Smooth muscle cell (in vitro differentiated cells): ENCODE measurements around the gene CERCAM. TPM values are rescaled to one million over a fixed set of nuclear protein-coding genes. Genes with fewer than 3 reads are reported as not detected.

Source experiments
- DNase-seq: peaks from one replicate; lab custom pipeline; 2025; ENCODE audit not compliant: unreplicated experiment; lab: John Stamatoyannopoulos, UW
- H2AFZ ChIP-seq: fragments of 200-600 bp; sonication (generic); 2 replicates; pipeline ENCODE4 v1.6.0; 2016; ENCODE audit warnings: antibody characterized with exemption, low read depth, mild to moderate bottlenecking
- H3F3A ChIP-seq: fragments of 200-600 bp; sonication (generic); 2 replicates; pipeline ENCODE4 v1.6.0; 2017; ENCODE audit warnings: antibody characterized with exemption, low read depth
- H3K27ac ChIP-seq: fragments of 200-600 bp; sonication (generic); 2 replicates; pipeline ENCODE4 v1.5.1; 2016; ENCODE audit warnings: low read depth, mild to moderate bottlenecking
- H3K27me3 ChIP-seq: fragments of 200-600 bp; sonication (generic); 2 replicates; pipeline ENCODE4 v1.6.1; 2016; ENCODE audit warnings: low read depth, mild to moderate bottlenecking
- H3K36me3 ChIP-seq: fragments of 200-600 bp; sonication (generic); 2 replicates; pipeline ENCODE4 v1.5.1; 2016; ENCODE audit warnings: low read depth
- H3K4me1 ChIP-seq: fragments of 200-600 bp; sonication (generic); 2 replicates; pipeline ENCODE4 v1.5.1; 2016; ENCODE audit warnings: low read depth
- H3K4me2 ChIP-seq: fragments of 200-600 bp; sonication (generic); 2 replicates; pipeline ENCODE4 v1.6.0; 2016; ENCODE audit warnings: mild to moderate bottlenecking
- H3K4me3 ChIP-seq: fragments of 200-600 bp; sonication (generic); 2 replicates; pipeline ENCODE4 v1.5.1; 2016; ENCODE audit warnings: mild to moderate bottlenecking
- H3K79me2 ChIP-seq: fragments of 200-600 bp; sonication (generic); 2 replicates; pipeline ENCODE4 v1.6.0; 2016; ENCODE audit warnings: low read depth, mild to moderate bottlenecking
- H3K9ac ChIP-seq: fragments of 200-600 bp; sonication (generic); 2 replicates; pipeline ENCODE4 v1.6.0; 2016; ENCODE audit warnings: low read depth
- H3K9me3 ChIP-seq: fragments of 200-600 bp; sonication (generic); replicated peaks from 2 replicates; pipeline ENCODE4 v1.5.1; 2016; ENCODE audit warnings: low read depth
- H4K20me1 ChIP-seq: fragments of 200-600 bp; sonication (generic); 2 replicates; pipeline ENCODE4 v1.6.0; 2016; ENCODE audit warnings: low read depth
- WGBS: methylation state at CpG from one replicate; pipeline ENCODE4 v1.1.7; 2016; ENCODE audit warnings: low lambda C conversion rate; 5-methylcytosine and 5-hydroxymethylcytosine counted together
- polyA plus RNA-seq: library from polyadenylated mRNA; unstranded; fragments of >200 nt; fragmentation: Nextera tagmentation; extraction: Ambion mirVana; gene quantifications from 2 replicates; pipeline ENCODE4 v1.2.1, GENCODE V29; 2016
- total RNA-seq: library from RNA; depleted of rRNA; stranded (reverse); fragments of >200 nt; gene quantifications from 2 replicates; pipeline ENCODE4 v1.2.3, GENCODE V29; 2014
- TF ChIP-seq, protein P1 (sequence below): fragments of 200-600 bp; sonication (generic); IDR thresholded peaks from 2 replicates; pipeline ENCODE4 v1.5.1; 2017; ENCODE audit warnings: borderline replicate concordance, mild to moderate bottlenecking, antibody characterized with exemption; ENCODE audit not compliant: insufficient read depth, poor library complexity, severe bottlenecking

The CERCAM gene
- total and polyA plus RNA-seq, 2 experiments from 2014 or later, result 129 to 357 TPM

DNA sequence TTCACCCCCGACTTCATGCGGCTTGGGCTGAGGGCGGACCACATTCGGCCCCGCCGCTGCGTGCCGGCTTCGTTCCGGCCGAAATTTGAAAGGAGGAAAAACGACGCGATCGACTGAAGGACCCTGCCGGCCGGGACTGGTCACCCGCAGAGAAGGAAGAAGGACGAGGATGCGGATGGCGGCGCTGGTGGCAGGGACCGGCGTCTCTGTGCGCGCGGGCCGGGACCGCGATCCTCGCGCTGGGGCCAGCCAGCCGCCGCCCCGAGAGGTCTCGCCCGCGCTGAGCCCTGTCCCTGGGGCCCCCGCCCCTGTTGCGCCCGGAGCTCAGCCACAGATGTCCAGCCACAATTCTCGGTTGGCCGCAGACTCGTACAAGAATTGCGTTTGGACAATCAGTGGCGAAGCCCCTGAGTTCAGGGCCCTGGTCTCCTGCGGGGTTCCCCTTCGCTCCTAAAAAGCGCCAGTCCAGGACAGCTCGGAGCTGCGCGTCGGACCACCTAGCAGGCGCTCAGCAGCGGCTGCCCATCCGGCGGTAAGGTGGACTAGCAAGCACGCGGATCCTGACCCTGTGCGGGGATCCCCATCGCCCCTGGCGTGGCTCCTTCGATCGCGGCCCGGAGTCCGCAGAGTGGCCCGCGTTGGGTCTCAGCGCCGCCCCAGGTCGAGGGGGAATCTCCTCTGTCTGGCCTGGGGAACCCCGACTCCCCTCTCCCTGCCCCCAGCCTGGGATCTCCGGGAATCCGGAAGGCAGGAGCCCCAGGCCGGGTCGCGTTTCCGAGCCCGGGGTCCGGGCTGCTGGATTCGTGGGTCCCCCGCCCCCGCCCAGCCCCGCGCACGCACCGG lies 28.1 kb upstream of the CERCAM start:
- Histone ChIP-seq H3K9me3 (no peaks in the 10 kb centered on the region), H3K27me3 (peaks cover 91% of the 10 kb centered on the region), H3K4me1 (peaks cover 19% of the 10 kb centered on the region), H3K4me3 (peak overlapping the region; percentile 8), H3K27ac (no peak overlapping the region), H3K9ac (no peak overlapping the region), H2AFZ (no peak overlapping the region), H4K20me1 (peaks cover 53% of the 10 kb centered on the region), H3K79me2 (no peaks in the 10 kb centered on the region), H3F3A (no peaks in the 10 kb centered on the region), H3K36me3 (peaks cover 3% of the 10 kb centered on the region), H3K4me2 (peak overlapping the region; percentile 76)
- no peak for DNase-seq
- WGBS, result 4% methylated on average over 77 of the region's 88 CpGs
- TF ChIP-seq, protein P1, sequence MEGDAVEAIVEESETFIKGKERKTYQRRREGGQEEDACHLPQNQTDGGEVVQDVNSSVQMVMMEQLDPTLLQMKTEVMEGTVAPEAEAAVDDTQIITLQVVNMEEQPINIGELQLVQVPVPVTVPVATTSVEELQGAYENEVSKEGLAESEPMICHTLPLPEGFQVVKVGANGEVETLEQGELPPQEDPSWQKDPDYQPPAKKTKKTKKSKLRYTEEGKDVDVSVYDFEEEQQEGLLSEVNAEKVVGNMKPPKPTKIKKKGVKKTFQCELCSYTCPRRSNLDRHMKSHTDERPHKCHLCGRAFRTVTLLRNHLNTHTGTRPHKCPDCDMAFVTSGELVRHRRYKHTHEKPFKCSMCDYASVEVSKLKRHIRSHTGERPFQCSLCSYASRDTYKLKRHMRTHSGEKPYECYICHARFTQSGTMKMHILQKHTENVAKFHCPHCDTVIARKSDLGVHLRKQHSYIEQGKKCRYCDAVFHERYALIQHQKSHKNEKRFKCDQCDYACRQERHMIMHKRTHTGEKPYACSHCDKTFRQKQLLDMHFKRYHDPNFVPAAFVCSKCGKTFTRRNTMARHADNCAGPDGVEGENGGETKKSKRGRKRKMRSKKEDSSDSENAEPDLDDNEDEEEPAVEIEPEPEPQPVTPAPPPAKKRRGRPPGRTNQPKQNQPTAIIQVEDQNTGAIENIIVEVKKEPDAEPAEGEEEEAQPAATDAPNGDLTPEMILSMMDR, result no peak

DNA sequence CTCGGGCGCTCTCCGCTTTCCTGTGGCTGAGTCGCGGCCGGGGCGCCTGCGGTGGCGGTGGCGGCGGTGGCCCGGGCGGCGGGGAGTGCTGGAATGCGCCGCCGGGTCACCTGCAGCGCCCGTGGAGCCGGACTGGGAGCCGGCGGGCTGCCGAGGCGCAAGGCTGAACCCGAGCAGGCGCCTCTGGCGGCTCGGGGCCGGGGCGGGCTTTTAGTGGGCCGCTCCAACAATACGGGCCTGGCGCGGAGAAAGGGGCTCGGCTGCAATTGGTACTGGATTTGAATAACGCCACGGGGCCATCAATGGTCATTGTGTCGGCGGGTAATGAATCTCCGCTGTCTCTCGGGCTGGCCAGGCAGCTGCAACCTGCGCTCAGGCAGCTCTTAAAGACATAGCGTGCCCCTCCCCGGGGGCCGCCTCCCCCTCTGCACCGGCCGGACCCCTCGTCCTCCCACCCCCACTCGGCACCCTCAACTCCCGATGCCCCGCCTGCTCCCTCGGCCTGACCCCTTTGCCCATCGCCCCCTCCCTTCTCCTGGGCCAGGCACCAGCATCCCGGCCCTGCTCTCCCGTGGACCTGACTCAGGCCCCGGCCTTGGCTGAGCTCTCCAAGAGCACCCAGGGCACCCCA lies 27.4 kb upstream of the CERCAM start:
- no peak overlapping the region for H2AFZ ChIP-seq
- H3F3A ChIP-seq, result no peaks in the 10 kb centered on the region
- H3K27me3 ChIP-seq, result peaks cover 99% of the 10 kb centered on the region
- H3K9me3 ChIP-seq, result no peaks in the 10 kb centered on the region
- H3K4me1 ChIP-seq, result peaks cover 19% of the 10 kb centered on the region
- WGBS, result 2% methylated on average over 31 of the region's 56 CpGs
- H3K79me2 ChIP-seq, result no peaks in the 10 kb centered on the region
- no peaks in the 10 kb centered on the region for H3K36me3 ChIP-seq
- no peak overlapping the region for H3K27ac ChIP-seq
- TF ChIP-seq, protein P1, result no peak
- DNase-seq, result no peak
- no peak overlapping the region for H3K9ac ChIP-seq
- peak overlapping the region; percentile 76 for H3K4me2 ChIP-seq
- H3K4me3 ChIP-seq, result peak overlapping the region; percentile 8
- H4K20me1 ChIP-seq, result peaks cover 52% of the 10 kb centered on the region

DNA sequence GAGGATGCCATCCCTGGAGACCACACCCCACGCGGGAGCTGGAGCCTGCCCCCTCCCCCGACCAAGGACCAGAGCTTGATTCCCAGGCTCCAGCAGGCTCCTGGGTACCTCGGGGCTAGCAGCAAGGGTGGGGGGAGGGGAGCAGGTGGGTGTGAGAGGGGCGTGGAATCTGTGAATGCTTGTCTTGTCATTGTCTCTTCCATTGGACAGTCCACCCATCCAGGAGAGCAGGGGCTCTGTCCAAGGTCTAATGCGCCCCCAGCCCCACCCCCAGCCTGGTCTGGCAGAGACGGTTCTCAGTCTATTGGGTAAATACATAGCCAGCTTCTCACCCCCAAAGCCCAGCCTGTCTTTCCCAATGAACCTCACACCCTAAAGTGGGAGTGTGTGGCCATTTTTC lies 26.7 kb upstream of the CERCAM start:
- H3K27me3 ChIP-seq, result peaks cover 96% of the 10 kb centered on the region

More for the DNA sequence above, 26.7 kb upstream of the CERCAM start:
- no peaks in the 10 kb centered on the region for H3K9me3 ChIP-seq
- H4K20me1 ChIP-seq, result peaks cover 52% of the 10 kb centered on the region
- no peaks in the 10 kb centered on the region for H3K79me2 ChIP-seq
- H3K27ac ChIP-seq, result no peak overlapping the region
- H3K4me3 ChIP-seq, result no peak overlapping the region
- no peaks in the 10 kb centered on the region for H3K36me3 ChIP-seq
- peaks cover 19% of the 10 kb centered on the region for H3K4me1 ChIP-seq
- no peaks in the 10 kb centered on the region for H3F3A ChIP-seq
- TF ChIP-seq, protein P1, result no peak
- H3K4me2 ChIP-seq, result no peak overlapping the region
- 11% methylated on average over 6 of the region's 7 CpGs for WGBS
- H3K9ac ChIP-seq, result no peak overlapping the region
- no peak for DNase-seq
- H2AFZ ChIP-seq, result no peak overlapping the region
